DMS 273 (cell line): ENCODE data around the gene TTPAL.

Source experiments
- DNase-seq: peaks from one replicate; lab custom pipeline; 2025; ENCODE audit not compliant: unreplicated experiment; lab: John Stamatoyannopoulos, UW

Gene TTPAL

DNA sequence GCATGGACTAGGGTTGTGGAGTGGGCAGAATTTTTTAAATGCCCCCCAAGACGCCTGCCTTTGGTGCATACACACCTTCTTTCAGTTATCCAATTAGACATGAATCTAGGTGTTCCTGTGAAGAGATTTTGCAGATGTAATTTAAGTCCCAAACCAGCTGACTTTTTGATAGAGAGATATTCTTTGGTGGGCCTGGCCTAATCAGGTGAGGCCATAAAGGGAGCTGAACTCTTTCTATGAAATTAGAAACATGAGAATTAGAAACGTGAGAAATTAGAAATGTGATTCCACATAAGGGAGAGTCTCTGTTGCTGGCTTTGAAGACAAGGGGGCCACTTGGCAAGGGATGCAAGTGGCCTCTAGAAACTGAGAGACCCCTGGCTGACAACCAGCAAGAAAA lies 36.4 kb upstream of the TTPAL start:
- no peak for DNase-seq

DNA sequence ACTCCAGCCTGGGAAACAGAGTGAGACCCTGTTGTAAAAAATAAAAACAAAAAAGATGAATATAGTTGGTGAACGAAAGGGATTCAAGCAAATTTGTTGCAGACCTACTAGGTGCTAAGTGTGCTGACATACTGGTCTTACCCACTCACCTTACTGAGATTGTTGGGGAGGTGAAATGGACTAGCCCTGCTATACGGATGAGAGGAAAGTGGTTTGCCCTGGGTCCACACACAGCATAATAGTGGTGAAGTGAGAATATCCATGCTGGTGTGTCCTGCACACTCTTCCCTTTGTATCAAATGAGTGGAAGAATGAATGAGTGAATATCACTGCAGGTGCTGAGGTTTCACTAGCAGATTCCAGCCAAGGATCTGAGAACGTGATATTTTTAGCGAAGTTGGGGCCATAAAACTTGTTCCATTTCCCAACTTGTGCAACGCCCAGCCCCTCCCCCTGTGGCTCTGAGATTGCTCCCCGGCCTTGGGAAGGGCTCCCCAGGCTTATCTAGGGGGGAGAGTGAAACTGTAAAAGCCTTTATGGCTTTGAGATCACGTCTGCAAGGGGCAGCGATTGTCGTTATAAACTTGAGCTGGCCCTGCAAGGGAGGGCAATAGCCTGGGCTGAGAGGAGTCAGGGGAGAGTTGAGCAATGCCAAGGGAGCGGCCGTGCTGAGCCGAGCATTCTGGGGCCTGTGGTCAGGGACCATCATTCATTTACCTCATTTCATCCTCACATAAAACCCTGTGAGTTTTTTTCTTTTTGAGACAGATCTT lies 33.2 kb upstream of the TTPAL start:
- no peak for DNase-seq

DNA sequence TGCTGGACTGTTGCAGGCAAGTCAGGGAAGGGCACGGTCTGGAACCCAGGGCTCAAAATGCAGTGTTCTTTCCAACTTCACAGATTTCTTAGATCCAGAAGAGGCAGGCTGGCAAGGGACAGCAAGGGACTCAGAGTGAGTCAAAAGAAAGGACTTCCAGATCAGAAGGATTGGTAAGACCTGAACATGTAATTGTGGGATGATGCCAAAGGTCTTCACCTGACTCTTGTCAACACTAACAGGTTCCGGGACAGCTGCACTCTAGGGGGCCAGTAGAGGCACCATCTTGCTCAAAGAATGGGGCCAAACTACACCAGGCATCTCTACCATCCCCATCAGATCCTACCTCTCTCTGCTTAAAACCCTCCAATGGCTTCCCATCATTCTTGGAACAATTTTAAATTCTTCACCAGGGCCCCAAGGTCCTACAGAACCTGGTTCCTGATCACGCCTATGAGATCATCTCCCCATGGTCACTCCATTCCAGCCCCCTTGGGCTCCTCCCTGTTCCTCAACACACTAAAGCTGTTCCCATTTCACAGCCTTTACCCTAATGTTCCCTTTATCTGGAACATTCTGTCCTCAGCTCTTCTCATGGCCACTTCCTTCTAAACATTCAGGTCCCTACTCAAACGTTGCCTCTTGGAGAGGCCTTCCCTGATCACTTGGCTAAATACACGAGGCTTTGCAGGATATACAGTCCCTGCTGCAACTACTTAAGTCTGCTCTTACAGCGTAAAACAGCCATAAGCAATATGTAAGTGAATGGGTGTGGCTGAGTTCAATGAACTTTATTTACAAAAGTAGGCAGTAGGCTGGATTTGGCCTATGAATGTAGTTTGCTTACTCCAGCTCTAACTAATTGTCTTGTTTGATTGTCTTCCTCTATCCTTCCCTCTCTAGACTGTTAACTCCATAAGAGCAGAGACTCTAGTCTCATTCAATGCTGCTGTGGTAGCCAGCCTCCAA lies 29.6 kb upstream of the TTPAL start:
- DNase-seq = no peak

DNA sequence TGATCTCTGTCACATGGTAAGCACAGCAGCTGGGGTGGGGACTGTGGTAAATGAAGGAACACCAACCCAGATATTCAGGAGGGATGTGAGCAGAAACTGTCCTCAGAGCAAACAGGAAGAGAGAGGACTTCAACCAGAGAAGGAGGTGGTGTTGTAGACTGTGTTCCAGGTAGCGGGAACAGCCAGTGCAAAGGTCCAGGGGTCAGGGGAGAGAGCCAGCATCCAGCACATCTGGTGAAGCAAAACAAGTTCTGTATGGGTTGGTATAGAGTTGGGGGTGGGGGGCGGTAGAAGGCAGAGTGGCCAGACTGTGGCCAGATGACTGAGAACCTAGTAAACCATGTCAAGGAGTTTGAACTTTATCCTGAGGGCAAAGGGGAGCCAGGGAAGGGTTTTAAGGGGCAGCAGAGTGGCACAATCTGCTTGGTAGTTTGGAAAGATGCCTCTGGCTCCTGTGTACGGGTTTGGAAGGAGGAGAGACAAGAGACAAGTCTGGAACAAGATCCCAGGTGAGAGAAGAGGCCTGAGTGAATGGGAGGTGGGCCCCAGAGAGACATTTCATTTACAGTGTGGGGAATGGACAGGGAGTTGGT lies 27.8 kb upstream of the TTPAL start:
- no peak for DNase-seq

DNA sequence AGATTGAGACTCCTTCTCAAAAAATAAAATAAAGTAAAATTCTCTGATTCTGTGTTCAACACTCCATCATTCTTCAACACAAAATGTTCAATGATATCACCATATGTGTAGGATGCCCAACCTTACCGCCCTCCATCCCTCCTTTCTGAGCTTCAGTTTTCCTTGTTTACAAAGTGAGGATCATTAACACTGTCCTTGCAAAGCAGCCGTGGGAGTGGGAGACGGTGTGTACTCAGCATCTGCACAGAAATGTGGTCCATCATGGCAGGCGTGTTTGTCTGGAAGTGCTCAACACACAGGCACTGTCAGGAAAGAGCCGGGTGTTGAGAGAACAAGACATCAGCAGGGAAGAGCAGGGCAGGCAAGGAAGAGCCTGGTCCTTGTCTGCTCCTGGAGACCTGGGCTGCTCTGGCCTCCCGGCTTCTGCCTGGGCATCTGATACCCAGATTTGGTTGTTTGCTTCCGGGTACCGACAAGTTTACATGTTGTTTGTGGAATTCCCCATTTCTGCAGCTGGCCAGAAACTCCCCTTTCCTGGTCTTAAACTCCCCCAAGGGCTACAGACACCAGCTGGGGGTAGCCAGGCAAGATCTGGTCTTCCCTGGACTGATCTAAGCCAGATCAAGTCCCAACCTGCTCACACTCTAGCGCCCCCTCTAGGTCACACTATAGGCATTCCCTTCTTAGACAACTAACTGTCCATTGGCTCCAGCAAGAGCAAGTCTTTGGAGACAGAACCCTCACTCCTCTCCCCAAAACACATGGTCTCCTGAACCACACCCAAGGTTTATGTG lies 26.7 kb upstream of the TTPAL start:
- DNase-seq = peak; percentile 60

DNA sequence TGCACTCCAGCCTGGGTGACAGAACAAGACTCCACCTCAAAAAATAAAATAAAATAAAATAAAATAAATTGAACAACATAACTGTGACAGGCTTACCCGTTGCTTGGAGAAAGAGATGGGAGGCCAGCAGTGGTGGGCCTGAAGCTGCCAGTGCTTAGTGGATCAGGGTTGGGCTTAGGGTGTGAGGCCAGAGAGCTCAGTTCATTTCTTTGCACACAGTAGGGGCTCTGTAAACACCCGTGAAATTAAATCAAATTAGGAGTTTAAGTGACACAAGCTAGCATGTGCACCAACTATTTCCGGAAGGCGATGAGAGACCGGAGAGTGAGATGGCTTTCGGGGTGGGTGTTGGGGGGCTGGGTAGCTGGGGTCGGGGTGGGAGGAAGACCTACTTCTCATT lies 25.8 kb upstream of the TTPAL start:
- DNase-seq = no peak

DNA sequence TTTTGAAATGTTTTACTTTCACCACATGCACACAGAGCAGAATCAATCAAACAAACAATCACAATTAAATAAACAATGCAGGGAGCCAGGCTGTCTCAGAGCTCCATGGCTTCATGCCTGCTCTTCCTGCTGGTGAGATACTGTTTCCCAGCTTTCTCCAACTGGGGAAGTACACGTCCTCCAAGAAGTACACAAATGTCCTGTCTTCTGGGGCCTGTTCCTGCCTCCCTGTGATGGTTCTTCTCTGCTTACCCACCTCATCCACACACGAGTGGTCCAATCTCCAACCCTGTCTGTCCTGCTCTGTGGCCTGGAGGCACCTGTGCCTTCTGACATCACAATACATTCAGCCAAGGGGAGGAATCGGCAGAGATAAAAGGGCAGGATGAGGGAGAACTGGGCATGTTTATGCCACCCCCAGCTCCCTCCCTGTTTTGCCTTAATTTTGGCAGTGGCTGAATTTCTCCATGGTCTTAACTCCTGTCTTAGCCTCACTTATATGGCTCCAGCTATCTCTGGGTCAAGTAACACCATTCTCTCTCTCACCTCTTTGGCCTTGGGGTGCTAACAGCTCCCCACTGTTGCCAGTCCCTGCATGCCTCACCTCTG lies 25.3 kb upstream of the TTPAL start:
- DNase-seq = no peak

DNA sequence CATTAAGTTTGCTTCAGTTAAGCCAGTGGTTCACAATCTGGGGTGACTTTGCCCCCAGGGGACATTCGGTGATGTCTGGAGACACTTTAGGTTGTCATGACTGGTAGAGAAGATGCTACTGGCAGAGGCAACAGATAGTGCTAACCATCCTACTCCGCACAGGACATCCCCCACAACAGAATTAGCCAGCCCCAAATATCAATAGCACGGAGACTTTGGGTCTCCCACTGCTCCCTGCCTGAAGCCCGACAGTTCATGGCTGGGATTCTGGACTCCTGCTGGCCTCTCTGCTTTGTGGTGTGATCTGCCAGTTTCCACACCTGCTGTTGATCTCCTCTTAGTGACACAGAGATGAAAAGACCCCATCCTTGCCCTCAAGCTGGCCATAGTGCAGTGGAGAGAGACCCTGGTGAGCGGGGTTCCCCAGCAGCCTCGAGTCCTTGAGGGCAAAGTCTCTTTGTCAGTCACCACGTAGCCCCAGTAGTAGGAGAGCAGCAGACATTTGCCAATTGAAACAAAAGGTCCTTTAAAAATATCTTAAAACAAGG lies 24.7 kb upstream of the TTPAL start:
- DNase-seq = no peak

DNA sequence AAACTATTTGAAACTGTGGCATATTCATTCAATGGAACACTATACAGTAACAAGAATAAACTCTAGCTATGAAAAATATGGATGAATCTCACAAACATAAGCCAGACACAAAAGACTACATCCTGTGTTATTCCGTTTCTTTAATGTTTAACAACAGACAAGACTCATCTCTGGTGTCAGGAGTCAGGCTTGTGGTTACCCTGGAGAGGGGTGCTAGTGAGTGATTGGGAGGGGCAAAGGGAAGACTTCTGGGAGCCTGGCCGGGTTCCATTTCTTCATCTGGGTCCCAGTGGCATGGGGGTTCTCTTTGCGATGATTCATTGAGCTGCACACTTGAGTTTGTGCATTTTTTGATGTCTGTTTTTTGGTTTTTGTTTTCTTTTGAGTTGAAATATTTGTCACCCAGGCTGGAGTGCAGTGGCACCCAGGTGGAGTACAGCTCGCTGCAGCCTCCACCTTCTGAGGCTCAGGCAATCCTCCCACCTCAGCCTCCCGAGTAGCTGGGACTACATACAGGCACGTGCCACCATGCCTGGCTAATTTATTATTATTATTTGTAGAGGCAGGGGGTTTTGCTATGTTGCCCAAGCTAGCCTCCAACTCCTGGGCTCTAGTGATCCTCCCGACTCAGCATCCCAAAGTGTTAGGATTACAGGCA lies 21.2 kb upstream of the TTPAL start:
- DNase-seq = no peak

DNA sequence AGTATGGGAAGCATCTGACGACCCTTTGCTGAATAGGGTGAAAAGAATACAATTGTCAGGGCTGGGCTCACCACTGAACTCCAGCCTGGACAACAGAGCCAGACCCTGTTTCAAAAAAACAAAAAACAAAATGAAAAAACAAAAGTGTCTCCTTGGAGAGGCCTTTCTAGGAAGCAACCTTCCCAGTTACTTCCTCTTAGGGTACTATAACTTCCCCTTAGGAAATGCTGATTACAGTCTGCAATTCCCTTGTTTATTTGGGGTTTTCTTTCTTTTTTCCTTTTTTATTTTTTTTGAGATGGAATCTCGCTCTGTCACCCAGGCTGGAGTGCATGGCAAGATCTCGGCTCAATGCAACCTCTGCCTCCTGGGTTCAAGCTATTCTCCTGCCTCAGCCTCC lies 20.5 kb upstream of the TTPAL start:
- no peak for DNase-seq

DNA sequence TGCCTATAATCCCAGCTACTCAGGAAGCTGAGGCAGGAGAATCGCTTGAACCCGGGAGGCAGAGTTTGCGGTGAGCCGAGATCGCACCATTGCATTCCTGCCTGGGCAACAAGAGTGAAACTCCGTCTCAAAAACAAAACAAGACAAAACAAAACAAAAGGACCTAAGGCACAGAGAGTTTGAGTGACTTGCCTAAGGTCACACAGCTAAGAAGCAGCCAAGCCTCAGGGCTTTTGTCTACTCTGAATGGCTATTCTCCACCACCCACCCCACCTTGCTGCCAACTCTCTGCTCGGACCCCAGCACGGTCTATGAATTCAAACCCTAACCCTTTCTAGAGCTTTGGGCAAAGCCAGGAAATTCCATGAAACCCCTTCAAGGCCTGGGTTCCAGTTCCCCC lies 19.1 kb upstream of the TTPAL start:
- DNase-seq = no peak

DNA sequence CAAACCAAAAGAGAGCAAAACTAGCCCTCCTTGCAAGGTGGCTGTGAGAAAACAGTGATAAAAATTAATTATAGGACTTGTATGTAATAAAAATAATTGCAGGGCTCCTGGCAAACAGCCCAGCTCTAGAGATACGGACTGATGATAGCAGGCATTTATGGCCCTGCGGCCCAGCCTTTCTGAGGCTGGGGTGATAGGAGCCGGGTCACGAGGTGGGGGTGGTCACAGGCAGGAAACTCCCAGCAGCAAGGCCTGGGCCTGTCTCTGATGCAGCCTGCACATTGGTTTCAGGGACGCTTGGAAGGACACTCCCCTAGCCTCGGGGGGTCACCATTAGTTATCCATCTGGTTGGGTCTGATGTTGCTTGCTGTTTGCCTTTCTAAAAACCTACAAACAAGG lies 18.7 kb upstream of the TTPAL start:
- DNase-seq = peak; percentile 17

DNA sequence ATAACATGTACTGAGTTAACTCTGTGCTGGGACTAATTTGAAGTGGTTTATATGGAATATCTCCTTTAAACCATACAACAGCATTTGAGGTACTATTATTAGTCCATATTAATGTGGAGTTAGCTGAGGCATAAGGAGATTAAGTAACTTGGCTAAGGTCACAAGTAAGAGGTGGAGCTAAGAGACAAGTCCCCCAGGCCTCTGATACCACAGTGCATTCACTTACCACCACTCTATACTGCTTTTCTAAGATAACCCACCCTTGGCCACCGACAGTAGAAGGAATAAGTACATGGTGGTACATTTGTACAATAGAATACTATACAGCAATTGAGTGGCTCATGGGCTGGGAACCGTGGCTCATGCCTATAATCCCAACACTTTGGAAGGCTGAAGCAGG lies 16.4 kb upstream of the TTPAL start:
- DNase-seq = no peak

DNA sequence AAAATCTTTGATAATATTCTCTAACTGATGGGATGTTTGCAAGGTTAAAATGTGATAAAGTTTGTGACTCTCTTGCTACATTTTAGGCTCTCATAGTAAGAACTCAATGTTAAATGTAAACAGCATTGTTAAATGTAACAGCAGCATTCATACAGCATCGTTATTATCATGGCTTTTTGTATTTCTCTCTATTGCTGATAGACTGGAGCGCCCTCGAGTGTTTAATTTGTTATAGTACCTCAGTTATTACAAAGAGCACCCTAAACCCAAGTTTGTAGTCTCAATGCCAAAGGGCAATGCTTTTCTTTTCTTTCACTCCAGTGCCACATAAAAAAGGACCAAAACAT lies 14.9 kb upstream of the TTPAL start:
- peak; percentile 62 for DNase-seq

DNA sequence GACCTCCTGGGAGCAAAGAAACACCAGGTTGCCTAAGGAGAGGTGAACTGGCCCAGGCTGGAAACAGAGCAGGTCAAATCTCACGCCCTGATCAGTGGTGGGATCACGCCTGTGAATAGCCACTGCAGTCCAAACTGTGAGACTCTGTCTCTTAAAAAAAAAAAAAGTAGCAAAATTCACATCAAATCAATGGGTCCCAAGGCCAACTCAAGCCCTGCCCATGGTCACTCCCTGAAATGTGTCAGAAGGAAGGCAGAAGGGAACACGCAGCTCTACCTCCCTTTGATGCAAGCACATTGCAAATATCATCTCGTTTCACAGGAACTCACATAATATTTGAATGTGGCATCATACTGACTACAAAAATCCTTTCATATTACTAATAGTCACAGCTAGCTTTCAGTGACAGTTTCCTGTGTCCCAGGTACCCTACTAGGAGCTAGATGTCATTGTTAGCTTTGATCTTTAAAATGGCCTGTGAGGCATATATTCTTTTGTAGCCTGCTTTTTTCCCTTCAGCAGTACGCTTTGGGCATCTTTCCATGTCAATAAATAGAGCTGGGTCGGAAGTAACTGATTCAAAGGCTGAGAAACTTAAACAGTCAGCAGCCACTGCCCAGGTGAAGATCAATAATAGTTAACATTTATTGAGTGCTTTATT lies 14.4 kb upstream of the TTPAL start:
- DNase-seq = no peak

DNA sequence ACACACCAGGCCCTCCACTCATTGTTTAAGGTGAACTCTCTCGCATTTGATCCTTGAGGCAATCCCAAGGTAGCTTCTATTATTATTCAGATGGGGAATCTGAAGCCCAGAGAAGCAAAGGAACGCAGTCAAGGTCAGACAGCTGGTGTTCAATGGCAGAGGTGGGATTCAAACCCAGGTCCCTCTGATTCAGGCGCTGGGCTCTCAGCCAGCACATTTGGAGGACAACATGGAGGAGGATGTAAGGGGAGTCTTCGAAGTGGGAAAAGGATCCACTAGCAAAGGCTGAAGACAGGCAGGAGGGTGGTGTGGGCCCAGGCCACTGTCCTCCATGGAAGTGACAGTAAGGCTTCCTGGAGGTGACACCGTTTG lies 13.9 kb upstream of the TTPAL start:
- DNase-seq = no peak

DNA sequence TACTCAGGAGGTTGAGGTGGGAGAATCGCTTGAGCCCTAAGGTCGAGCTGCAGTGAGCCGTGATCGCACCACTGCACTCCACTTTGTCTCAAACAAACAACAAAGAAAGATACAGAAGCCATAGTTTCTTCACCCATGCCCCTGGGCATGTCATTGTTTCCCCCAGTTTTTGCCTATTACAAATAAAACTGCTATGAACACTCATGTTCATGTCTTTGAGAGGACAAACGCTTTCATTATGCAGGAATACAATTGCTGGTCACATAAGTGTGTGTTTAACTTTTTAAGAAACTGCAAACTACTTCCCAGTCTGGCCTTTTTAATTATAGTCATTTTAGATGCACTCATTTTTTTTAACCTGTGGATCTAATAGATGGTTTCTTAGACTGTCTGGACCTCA lies 12.2 kb upstream of the TTPAL start:
- no peak for DNase-seq

DNA sequence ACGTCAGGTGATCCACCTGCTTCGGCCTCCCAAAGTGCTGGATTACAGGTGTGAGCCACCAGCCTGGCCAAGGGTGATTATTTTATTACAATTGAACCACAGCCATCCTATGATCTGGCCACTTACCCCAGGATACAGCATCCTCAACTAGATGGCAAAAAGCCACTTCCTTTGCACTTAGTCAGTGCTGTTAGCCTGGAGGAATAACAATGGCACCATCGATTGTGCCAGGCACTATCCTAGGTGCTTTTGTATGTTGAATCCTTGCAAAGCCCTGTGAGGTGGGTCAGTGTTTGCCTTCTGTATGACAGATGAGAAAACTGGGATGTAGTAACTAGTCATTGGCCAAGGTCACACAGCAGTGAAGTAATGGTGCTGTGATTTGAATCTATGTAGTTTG lies 11.2 kb upstream of the TTPAL start:
- no peak for DNase-seq

DNA sequence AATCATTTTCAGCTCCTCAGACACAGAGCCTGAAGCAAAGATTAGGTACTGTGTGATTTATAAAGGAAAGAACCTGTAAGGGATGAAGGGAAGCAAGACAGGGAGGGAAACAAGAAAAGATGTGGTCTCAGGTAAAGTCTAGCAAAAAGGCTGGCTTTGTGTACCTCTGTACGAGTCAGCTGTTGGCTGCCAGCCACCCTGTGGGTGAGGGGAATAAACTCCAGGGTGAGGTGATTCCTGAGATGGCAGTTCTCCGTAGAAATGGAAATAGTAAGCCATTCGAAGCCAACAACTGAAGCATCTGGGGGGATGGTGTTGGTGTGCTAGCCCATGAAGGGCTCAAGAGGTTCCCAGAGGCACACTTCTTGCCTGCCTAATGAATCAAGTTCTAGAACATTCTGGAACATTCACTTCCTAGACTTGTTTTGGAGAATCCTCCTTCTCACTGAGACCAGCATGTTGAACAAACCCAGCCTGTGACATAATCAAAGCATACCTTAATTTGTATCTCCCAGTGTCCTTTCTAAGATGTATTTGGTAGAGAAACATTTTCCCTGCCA lies 10.6 kb upstream of the TTPAL start:
- no peak for DNase-seq
